Adrenal gland (tissue), 12 donors: ENCODE measurements around the gene HOXD11. TPM values are rescaled to one million over a fixed set of nuclear protein-coding genes. Genes with fewer than 3 reads are reported as not detected.

Experiments used
- DNase-seq, 7 donors: peaks; one replicate each; pipeline ENCODE4 v3.0.0-alpha.2; 2019 to 2020
- H3K27ac ChIP-seq, 5 donors: fragments of 200-600 bp; sonication (generic) in 4 of 5; 1 replicate in 3 of 5; 2 replicates in 2 of 5; pipeline versions ENCODE4 v1.5.1 to v1.8.0; 2016 to 2020; ENCODE audit warnings: mild to moderate bottlenecking in 1 of 5
- H3K27me3 ChIP-seq: fragments of 200-600 bp; 2 replicates; pipeline ENCODE4 v1.8.0; 2021
- H3K36me3 ChIP-seq, 2 donors: fragments of 200-600 bp; replicated peaks in 1 of 2; 1 replicate in 1 of 2; 2 replicates in 1 of 2; pipeline versions ENCODE4 v1.5.1 to v1.8.0; 2018 to 2022
- H3K4me1 ChIP-seq, 2 donors: fragments of 200-600 bp; replicated peaks in 1 of 2; 1 replicate in 1 of 2; 2 replicates in 1 of 2; pipeline versions ENCODE4 v1.5.1 to v1.8.0; 2018 to 2021
- H3K4me3 ChIP-seq, 4 donors: fragments of 200-600 bp; sonication (generic) in 3 of 4; one replicate each; pipeline ENCODE4 v1.5.1; 2016 to 2018
- H3K9me3 ChIP-seq, 3 donors: fragments of 200-600 bp; sonication (generic) in 1 of 3; replicated peaks in 1 of 3; 1 replicate in 2 of 3; 2 replicates in 1 of 3; pipeline versions ENCODE4 v1.5.1 to v1.8.0; 2016 to 2021
- POLR2A ChIP-seq, 2 donors: fragments of 450-650 bp; IDR thresholded peaks; one replicate each; pipeline ENCODE4 v1.6.1; 2017; ENCODE audit warnings: antibody characterized with exemption in 2 of 2, mild to moderate bottlenecking in 2 of 2, moderate library complexity in 1 of 2
- WGBS, 4 donors: extraction: QIAGEN DNeasy Blood & Tissue Kit in 2 of 4; methylation state at CpG; one replicate each; pipeline versions ENCODE4 v1.1.5 to v1.1.7; 2013 to 2017; 5-methylcytosine and 5-hydroxymethylcytosine counted together
- intact Hi-C, 2 donors: fragments of 100-400 bp; cut with DNase I; formaldehyde crosslinking; loops; one replicate each; pipeline versions ENCODE4 v1.14.1 to v1.15.0; 2022 to 2023
- polyA plus RNA-seq, 3 donors: library from polyadenylated mRNA; stranded (reverse); fragments of 200-250 nt in 2 of 3; fragments of 350-450 nt in 1 of 3; fragmentation: Illumina TruSeq in 1 of 3; extraction: RNeasy Lipid Tissue Mini Kit (QIAGEN cat#74804) in 1 of 3; gene quantifications; one replicate each; pipeline ENCODE4 v1.2.3, GENCODE V29; 2013 to 2014
- total RNA-seq, 9 donors: library from RNA; depleted of rRNA in 4 of 9; stranded (reverse); fragments of >200 nt in 4 of 9; fragments of 120-200 nt in 1 of 9; fragmentation: NEBNext Ultra II Directional in 1 of 9; extraction: Animal tissue kit (Norgen Biotek cat#: 25700) in 1 of 9; gene quantifications; one replicate each; pipeline versions ENCODE4 v1.1.0 to v1.2.4, GENCODE V29; 2013 to 2023
- TF ChIP-seq, protein P1 (sequence below), 6 experiments: fragments of 450-650 bp in 4 of 6; fragments of 200-600 bp in 2 of 6; sonication (generic) in 1 of 6; IDR thresholded peaks; 1 replicate in 5 of 6; 2 replicates in 1 of 6; pipeline versions ENCODE4 v1.5.1 to v1.8.0; 2016 to 2021; ENCODE audit warnings: antibody characterized with exemption in 6 of 6, mild to moderate bottlenecking in 2 of 6, moderate library complexity in 1 of 6
- donor health status: healthy with polysubstance abuse.
- donor health status: Bipolar disorder and iron deficiency.
- donor health status: DM: yes; HTN: yes; CAD: no.
- donor health status: DM: no; HTN: no; CAD: no.
- donor health status: DM: no; HTN: no; CAD: no.
- donor health status: DM: yes; HTN: yes; CAD: no.

The HOXD11 gene
- total and polyA plus RNA-seq, 12 donors: not detected

DNA sequence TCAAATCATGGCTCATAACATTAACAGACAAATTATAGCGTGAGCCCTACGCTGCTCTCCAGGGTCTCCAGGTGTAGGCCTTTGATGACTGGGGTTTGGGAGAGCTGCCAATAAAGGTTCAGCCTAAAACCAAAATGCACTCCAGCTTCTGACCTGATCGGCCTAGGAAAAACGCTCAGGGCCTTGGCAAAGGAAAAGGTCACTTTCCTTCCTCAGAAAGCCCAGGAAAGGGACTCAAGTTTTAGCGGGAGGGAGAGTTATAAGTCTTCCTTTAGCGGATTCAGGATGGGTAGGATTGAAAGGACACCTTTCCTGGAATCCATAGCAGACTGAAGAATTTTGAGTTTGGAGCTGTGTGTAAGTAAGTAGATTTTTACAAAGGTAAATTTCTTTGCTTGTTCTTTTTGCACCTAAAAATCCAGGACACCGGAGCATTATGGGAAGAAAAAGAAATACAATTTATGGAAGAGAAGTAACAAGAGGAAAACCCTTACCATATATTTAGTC is 32.1 kb upstream of the HOXD11 start:
- H3K36me3 ChIP-seq: no peaks in the 10 kb centered on the region
- WGBS, 4 donors: 16 to 46% (median 35%) methylated on average over 7 of the region's 7 CpGs
- H3K9me3 ChIP-seq: no peaks in the 10 kb centered on the region
- DNase-seq: no peak
- no peak overlapping the region for H3K27ac ChIP-seq
- H3K4me3 ChIP-seq: no peak overlapping the region
- H3K4me1 ChIP-seq: peaks cover 0 to 3% of the 10 kb centered on the region in 2 donors
- intact Hi-C loops: no loop called here
- no peak for TF ChIP-seq POLR2A (IDR thresholded peaks at IDR 0.05)
- TF ChIP-seq, protein P1, sequence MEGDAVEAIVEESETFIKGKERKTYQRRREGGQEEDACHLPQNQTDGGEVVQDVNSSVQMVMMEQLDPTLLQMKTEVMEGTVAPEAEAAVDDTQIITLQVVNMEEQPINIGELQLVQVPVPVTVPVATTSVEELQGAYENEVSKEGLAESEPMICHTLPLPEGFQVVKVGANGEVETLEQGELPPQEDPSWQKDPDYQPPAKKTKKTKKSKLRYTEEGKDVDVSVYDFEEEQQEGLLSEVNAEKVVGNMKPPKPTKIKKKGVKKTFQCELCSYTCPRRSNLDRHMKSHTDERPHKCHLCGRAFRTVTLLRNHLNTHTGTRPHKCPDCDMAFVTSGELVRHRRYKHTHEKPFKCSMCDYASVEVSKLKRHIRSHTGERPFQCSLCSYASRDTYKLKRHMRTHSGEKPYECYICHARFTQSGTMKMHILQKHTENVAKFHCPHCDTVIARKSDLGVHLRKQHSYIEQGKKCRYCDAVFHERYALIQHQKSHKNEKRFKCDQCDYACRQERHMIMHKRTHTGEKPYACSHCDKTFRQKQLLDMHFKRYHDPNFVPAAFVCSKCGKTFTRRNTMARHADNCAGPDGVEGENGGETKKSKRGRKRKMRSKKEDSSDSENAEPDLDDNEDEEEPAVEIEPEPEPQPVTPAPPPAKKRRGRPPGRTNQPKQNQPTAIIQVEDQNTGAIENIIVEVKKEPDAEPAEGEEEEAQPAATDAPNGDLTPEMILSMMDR (IDR thresholded peaks at IDR 0.05): no peak
- peaks cover 96% of the 10 kb centered on the region for H3K27me3 ChIP-seq

DNA sequence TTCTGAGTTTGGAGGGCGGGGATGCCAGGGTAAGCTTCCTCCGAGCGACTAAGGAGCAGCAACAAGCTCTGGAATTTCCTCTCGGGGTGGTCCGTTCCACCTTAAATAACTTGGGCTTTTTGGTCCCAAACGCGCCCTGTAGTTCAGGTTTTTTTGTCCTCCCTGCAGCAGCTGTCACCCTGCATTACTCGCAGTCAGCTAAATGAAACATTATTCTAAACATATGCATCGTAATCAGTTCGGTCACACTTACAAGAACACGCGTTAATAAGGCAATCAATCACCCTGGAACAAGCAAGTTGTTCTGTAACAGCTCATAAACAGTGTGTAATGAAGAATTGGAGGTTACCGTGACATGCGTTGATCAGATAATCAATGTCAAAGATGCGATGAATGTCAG is 31.6 kb upstream of the HOXD11 start:
- intact Hi-C loops: no loop called here
- no peak for DNase-seq
- H3K27ac ChIP-seq: no peak overlapping the region
- peaks cover 98% of the 10 kb centered on the region for H3K27me3 ChIP-seq
- TF ChIP-seq, protein P1 (IDR thresholded peaks at IDR 0.05): no peak
- TF ChIP-seq POLR2A (IDR thresholded peaks at IDR 0.05): no peak
- peaks cover 0 to 4% of the 10 kb centered on the region in 2 donors for H3K4me1 ChIP-seq
- H3K4me3 ChIP-seq: no peak overlapping the region
- 13 to 14% (median 13%) methylated on average over 15 of the region's 15 CpGs for WGBS, 4 donors
- H3K9me3 ChIP-seq: no peaks in the 10 kb centered on the region
- no peaks in the 10 kb centered on the region for H3K36me3 ChIP-seq

DNA sequence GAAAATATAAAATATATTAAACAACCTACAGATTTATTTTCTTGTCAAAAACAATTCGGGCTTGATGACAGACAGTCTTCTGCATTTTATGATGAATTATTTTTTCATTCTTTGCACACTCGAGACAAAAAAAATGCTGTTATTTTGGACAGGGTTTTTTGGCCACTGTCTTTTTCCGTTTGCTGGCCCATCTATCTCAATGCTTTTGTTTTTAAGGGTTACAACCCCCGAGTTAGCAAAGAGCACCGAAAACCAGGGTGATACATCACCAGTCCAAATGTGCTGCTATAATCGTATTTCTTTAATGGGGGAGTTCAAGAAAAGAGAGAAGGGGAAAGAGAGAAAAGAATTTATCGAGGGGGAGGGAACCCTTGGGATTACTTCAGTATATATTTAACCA is 31.0 kb upstream of the HOXD11 start:
- no peak overlapping the region for H3K27ac ChIP-seq
- no peak overlapping the region for H3K4me3 ChIP-seq
- H3K27me3 ChIP-seq: peaks cover 98% of the 10 kb centered on the region
- no peaks in the 10 kb centered on the region for H3K9me3 ChIP-seq
- peaks cover 0 to 4% of the 10 kb centered on the region in 2 donors for H3K4me1 ChIP-seq
- WGBS, 4 donors: 16 to 26% (median 17%) methylated on average over 7 of the region's 7 CpGs
- intact Hi-C loops: no loop called here
- H3K36me3 ChIP-seq: no peaks in the 10 kb centered on the region
- DNase-seq: no peak
- TF ChIP-seq, protein P1 (IDR thresholded peaks at IDR 0.05): no peak
- TF ChIP-seq POLR2A (IDR thresholded peaks at IDR 0.05): no peak

DNA sequence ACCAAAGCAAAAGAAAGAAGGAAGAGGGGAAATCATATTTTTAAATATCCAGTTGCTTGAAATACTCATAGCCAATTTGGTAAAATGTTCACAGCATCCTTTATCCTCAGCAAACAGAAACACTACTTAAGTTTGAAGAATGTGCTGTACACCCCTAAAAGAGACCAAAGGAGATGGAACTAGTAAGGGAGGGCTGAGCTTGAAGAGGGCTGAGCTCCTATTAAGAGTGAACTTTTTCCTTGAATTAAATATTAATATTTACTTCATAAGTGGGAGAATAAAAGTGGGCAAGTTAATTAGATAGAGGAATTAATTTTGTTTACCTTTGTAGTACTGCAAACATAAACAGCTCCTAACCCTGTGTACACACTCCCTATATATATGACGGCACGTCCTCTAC is 30.3 kb upstream of the HOXD11 start:
- peaks cover 98% of the 10 kb centered on the region for H3K27me3 ChIP-seq
- no peak for TF ChIP-seq POLR2A (IDR thresholded peaks at IDR 0.05)
- TF ChIP-seq, protein P1 (IDR thresholded peaks at IDR 0.05): no peak
- 19 to 37% (median 29%) methylated on average over 2 of the region's 2 CpGs for WGBS, 4 donors

More for the DNA sequence above, 30.3 kb upstream of the HOXD11 start:
- intact Hi-C loops: no loop called here
- DNase-seq: no peak
- Histone ChIP-seq H3K9me3 (no peaks in the 10 kb centered on the region), H3K36me3 (no peaks in the 10 kb centered on the region), H3K4me1 (peaks cover 0 to 4% of the 10 kb centered on the region in 2 donors), H3K27ac (no peak overlapping the region), H3K4me3 (no peak overlapping the region)
